Effector memory CD4-positive, alpha-beta T cell (primary cell): ENCODE data around the gene EMX1.

Source experiments
- DNase-seq, 3 donors: peaks; one replicate each; pipeline ENCODE4 v3.0.0-alpha.2; 2020
- H3K27ac ChIP-seq: 2 replicates; pipeline ENCODE4 v1.7.0; 2013; ENCODE audit warnings: mild to moderate bottlenecking, low read length, moderate library complexity; ENCODE audit not compliant: insufficient read depth, poor library complexity, severe bottlenecking
- H3K27me3 ChIP-seq: replicated peaks from 2 replicates; pipeline ENCODE4 v1.7.0; 2013; ENCODE audit warnings: mild to moderate bottlenecking, low read length; ENCODE audit not compliant: insufficient read depth, control insufficient read depth, poor library complexity, severe bottlenecking
- H3K36me3 ChIP-seq: 2 replicates; pipeline ENCODE4 v1.7.0; 2013; ENCODE audit warnings: mild to moderate bottlenecking, low read length, moderate library complexity; ENCODE audit not compliant: control insufficient read depth, insufficient read depth
- H3K4me1 ChIP-seq: 2 replicates; pipeline ENCODE4 v1.7.0; 2013; ENCODE audit warnings: low read length, mild to moderate bottlenecking; ENCODE audit not compliant: control insufficient read depth, insufficient read depth, poor library complexity, severe bottlenecking
- H3K4me3 ChIP-seq: 2 replicates; pipeline ENCODE4 v1.7.0; 2013; ENCODE audit warnings: low read length, low read depth, mild to moderate bottlenecking; ENCODE audit not compliant: insufficient read depth, poor library complexity, severe bottlenecking
- H3K9me3 ChIP-seq: 2 replicates; pipeline ENCODE4 v1.7.0; 2013; ENCODE audit warnings: mild to moderate bottlenecking, low read length, moderate library complexity; ENCODE audit not compliant: control insufficient read depth

EMX1 gene

DNA sequence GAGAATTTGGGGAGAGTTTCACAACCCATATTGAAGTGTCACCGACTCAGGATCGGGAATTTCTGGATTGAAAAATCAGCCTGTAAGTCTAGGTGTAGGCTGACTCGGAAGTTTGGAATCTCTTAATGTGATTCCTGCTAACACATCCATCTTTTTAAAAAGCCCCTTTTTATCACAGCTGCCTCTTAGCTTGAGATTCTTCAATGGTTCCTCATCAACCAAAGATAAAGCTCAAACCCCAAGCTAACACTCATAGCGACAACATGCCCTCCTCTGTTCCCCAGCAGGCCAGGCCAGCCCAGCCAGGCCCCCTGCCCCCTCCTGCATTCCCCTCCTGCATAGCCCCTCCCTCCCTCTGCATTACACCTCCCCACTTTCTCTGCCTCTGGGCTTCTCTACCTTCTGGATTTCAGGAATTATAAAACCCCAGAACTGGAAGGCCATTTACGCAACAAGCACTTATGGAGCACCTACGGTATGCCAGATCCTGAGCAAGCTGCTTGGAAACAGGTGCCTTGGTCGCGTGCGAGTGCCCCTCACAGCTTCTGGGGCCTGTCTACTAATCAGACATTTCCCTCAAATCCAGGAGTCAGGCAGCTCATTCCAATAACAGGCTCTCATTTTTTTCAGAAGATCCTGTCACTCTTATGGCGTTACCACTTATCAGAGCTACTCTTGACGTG lies 63.4 kb downstream of the EMX1 start:
- Histone ChIP-seq H3K27me3 (no peaks in the 10 kb centered on the region), H3K4me3 (no peak overlapping the region), H3K4me1 (no peaks in the 10 kb centered on the region), H3K27ac (no peak overlapping the region), H3K9me3 (no peaks in the 10 kb centered on the region), H3K36me3 (no peaks in the 10 kb centered on the region)
- no peak for DNase-seq

DNA sequence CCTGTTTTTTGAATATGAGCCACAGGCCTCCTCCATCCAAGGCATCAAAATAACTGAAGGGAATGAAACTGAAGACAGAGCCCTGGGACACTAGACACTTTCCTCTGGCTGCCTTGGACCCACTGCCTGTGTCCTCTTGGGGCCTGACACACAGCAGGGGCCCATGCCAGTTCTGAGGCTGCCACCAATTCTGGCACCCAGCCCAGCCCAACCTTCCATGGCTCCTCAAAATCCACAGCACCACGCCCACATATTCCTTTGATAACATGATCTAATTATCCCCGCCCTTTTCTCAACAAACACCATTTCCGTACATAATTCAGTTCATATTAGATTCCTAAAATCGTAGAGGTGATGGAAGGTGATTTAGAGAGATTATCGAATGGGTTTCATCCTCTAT lies 64.2 kb downstream of the EMX1 start:
- no peaks in the 10 kb centered on the region for H3K27me3 ChIP-seq
- H3K36me3 ChIP-seq, result no peaks in the 10 kb centered on the region
- H3K4me1 ChIP-seq, result no peaks in the 10 kb centered on the region
- no peak for DNase-seq
- no peak overlapping the region for H3K4me3 ChIP-seq
- H3K9me3 ChIP-seq, result no peaks in the 10 kb centered on the region
- H3K27ac ChIP-seq, result no peak overlapping the region

DNA sequence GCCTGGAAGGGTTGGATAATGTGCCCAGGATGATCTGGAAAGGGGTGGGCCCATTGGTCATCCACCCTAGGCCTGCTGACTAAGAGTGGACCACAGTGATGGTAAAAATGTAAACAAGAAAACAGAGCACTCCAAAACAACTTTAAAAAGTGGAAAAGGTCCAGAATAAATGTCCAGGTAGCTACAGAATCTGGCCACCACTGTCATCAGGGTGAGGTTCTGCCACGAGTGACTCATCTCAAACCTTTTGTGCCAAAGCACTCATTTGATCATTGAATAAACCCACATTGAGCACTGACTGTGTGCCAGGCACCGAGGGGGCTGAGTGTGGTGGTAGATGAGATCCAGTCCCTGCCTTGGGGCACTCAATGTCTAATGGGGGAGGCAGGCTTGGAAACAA lies 64.9 kb downstream of the EMX1 start:
- H3K4me1 ChIP-seq, result no peaks in the 10 kb centered on the region
- H3K36me3 ChIP-seq, result no peaks in the 10 kb centered on the region
- no peak overlapping the region for H3K4me3 ChIP-seq
- H3K27me3 ChIP-seq, result no peaks in the 10 kb centered on the region
- H3K27ac ChIP-seq, result no peak overlapping the region
- no peaks in the 10 kb centered on the region for H3K9me3 ChIP-seq
- no peak for DNase-seq

GRCh38 chr2:72982781-72983499 lies 65.6 kb downstream of the EMX1 start:
- Histone ChIP-seq H3K4me3 (no peak overlapping the region), H3K4me1 (no peaks in the 10 kb centered on the region), H3K9me3 (no peaks in the 10 kb centered on the region), H3K36me3 (no peaks in the 10 kb centered on the region), H3K27me3 (no peaks in the 10 kb centered on the region), H3K27ac (no peak overlapping the region)
- DNase-seq, result no peak

DNA sequence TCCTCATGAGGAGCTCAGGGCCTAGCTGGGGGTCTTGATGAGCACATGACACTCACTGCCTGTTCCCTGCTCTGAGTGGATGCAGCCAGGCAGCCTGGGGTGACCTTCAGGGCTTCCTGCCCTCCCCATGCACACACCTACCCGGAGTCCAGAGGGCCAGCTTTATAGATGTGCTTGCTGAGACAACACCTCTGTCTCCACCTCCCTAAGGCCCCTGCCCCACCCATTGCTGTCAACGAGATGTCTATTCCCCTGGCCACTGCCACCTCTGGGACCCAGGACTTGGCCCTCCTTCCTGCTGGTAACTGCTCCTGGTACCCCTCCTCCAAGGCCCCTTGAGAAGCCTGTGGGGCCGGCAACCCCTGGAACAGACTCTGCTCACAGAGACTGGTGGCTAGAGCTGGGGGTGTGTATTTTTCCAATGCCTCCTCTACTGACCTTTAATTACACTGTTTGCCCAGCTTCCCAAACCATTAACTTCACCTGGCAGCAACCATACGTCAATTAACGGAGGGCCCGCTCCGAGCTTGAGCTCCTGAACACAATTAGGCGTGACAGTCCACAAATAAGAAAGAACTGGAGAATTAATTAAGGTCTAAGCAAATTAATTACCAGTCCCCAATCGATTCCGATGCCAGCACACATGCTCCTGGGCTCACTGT lies 66.3 kb downstream of the EMX1 start:
- no peaks in the 10 kb centered on the region for H3K27me3 ChIP-seq
- H3K4me3 ChIP-seq, result no peak overlapping the region
- H3K4me1 ChIP-seq, result no peaks in the 10 kb centered on the region
- no peaks in the 10 kb centered on the region for H3K9me3 ChIP-seq
- H3K36me3 ChIP-seq, result no peaks in the 10 kb centered on the region
- no peak overlapping the region for H3K27ac ChIP-seq
- DNase-seq, result no peak

- Histone ChIP-seq H3K9me3 (no peaks in the 10 kb centered on the region), H3K27me3 (no peaks in the 10 kb centered on the region), H3K4me1 (no peaks in the 10 kb centered on the region), H3K4me3 (no peak overlapping the region), H3K27ac (no peak overlapping the region), H3K36me3 (no peaks in the 10 kb centered on the region)
- DNase-seq, result no peak
These were observed 66.9 kb downstream of the EMX1 start for GRCh38 chr2:72984172-72984671.
